Measurements from ENCODE around the gene RPS6KC1.
"Not testable (repeated sequence)": the region's sequence is repeated elsewhere in the genome, so short reads cannot be mapped to it uniquely, and the experiment has no call there.

Gene RPS6KC1

GRCh38 chr1:213287987-213288386 lies 236.9 kb downstream of the RPS6KC1 start:
- no peak for DNase-seq

GRCh38 chr1:213291526-213291925 lies 240.5 kb downstream of the RPS6KC1 start:
- DNase-seq, result no peak

GRCh38 chr1:213292614-213293013 lies 241.6 kb downstream of the RPS6KC1 start:
- DNase-seq, result no peak

- DNase-seq, result no peak
These were observed 244.8 kb downstream of the RPS6KC1 start for GRCh38 chr1:213295860-213296259.

GRCh38 chr1:213296558-213296957 lies 245.5 kb downstream of the RPS6KC1 start:
- DNase-seq, result no peak

- no peak for DNase-seq
These were observed 246.0 kb downstream of the RPS6KC1 start for GRCh38 chr1:213297021-213297420.

- no peak for DNase-seq
These were observed 249.4 kb downstream of the RPS6KC1 start for GRCh38 chr1:213300433-213300832.

- DNase-seq, result not testable (repeated sequence)
These were observed 250.5 kb downstream of the RPS6KC1 start for GRCh38 chr1:213301524-213301923.

- DNase-seq, result no peak
These were observed 252.2 kb downstream of the RPS6KC1 start for GRCh38 chr1:213303286-213303685.

- DNase-seq, result no peak
These were observed 264.5 kb downstream of the RPS6KC1 start for GRCh38 chr1:213315571-213315970.

- not testable (repeated sequence) for DNase-seq
These were observed 267.4 kb downstream of the RPS6KC1 start for GRCh38 chr1:213318458-213318857.

- no peak for DNase-seq
These were observed 269.3 kb downstream of the RPS6KC1 start for GRCh38 chr1:213320191-213320870.

Measured in NCI-H2171 treated with DMSO at 0.1 percent for 48 hours (cell line).